Karpas-422 (cell line): Measurements from ENCODE around the gene BZW1. TPM values are rescaled to one million over a fixed set of nuclear protein-coding genes. Genes with fewer than 3 reads are reported as not detected.
"Not testable (repeated sequence)": the region's sequence is repeated elsewhere in the genome, so short reads cannot be mapped to it uniquely, and the experiment has no call there.

Source experiments
- DNase-seq: peaks from one replicate; pipeline ENCODE4 v3.0.0-alpha.2; 2015
- H2AFZ ChIP-seq: fragments of 200-600 bp; sonication (generic); 2 replicates; pipeline ENCODE4 v1.6.1; 2014; ENCODE audit warnings: antibody characterized with exemption, low read length, mixed read lengths
- H3K27ac ChIP-seq: fragments of 200-600 bp; sonication (generic); 2 replicates; pipeline ENCODE4 v1.5.1; 2014; ENCODE audit warnings: mild to moderate bottlenecking, low read length, moderate library complexity
- H3K27me3 ChIP-seq: fragments of 200-600 bp; sonication (generic); 2 replicates; pipeline ENCODE4 v1.6.1; 2014; ENCODE audit warnings: low read length, mixed read lengths
- H3K36me3 ChIP-seq: fragments of 200-600 bp; sonication (generic); 2 replicates; pipeline ENCODE4 v1.6.1; 2014; ENCODE audit warnings: low read length, mixed read lengths; ENCODE audit not compliant: insufficient read depth
- H3K4me1 ChIP-seq: fragments of 200-600 bp; sonication (generic); 2 replicates; pipeline ENCODE4 v1.6.1; 2014; ENCODE audit warnings: mild to moderate bottlenecking, low read length, mixed read lengths
- H3K4me2 ChIP-seq: fragments of 200-600 bp; sonication (generic); 2 replicates; pipeline ENCODE4 v1.6.1; 2014; ENCODE audit warnings: low read length, low read depth, mild to moderate bottlenecking; ENCODE audit not compliant: poor library complexity, severe bottlenecking
- H3K4me3 ChIP-seq: fragments of 200-600 bp; sonication (generic); 2 replicates; pipeline ENCODE4 v1.5.1; 2014; ENCODE audit warnings: mild to moderate bottlenecking, antibody characterized with exemption, low read length, mixed read lengths
- H3K79me2 ChIP-seq: fragments of 200-600 bp; sonication (generic); 2 replicates; pipeline ENCODE4 v1.6.1; 2014; ENCODE audit warnings: mild to moderate bottlenecking, low read length, mixed read lengths
- H3K9ac ChIP-seq: fragments of 200-600 bp; sonication (generic); 2 replicates; pipeline ENCODE4 v1.6.0; 2014; ENCODE audit warnings: low read length
- H3K9me2 ChIP-seq: fragments of 200-600 bp; sonication (generic), shearing (Covaris generic); replicated peaks from 2 replicates; pipeline ENCODE4 v1.6.0; 2014; ENCODE audit warnings: mild to moderate bottlenecking, low read length, moderate library complexity; ENCODE audit not compliant: insufficient read depth
- H3K9me3 ChIP-seq: fragments of 300-700, 200-600 bp; sonication (generic); 2 replicates; pipeline ENCODE4 v1.6.1; 2014; ENCODE audit warnings: low read length, mixed read lengths
- H4K20me1 ChIP-seq: fragments of 200-600 bp; sonication (generic); 2 replicates; pipeline ENCODE4 v1.6.1; 2014; ENCODE audit warnings: mild to moderate bottlenecking, antibody characterized with exemption, low read length, low read depth; ENCODE audit not compliant: insufficient read depth
- total RNA-seq: library from RNA; depleted of rRNA; stranded (reverse); fragments of >200 nt; shearing (Covaris generic); gene quantifications from 2 replicates; pipeline ENCODE4 v1.2.3, GENCODE V29; 2014; ENCODE audit warnings: low replicate concordance

Gene BZW1
- total RNA-seq, 1 experiment from 2014 or later: 260 TPM

DNA sequence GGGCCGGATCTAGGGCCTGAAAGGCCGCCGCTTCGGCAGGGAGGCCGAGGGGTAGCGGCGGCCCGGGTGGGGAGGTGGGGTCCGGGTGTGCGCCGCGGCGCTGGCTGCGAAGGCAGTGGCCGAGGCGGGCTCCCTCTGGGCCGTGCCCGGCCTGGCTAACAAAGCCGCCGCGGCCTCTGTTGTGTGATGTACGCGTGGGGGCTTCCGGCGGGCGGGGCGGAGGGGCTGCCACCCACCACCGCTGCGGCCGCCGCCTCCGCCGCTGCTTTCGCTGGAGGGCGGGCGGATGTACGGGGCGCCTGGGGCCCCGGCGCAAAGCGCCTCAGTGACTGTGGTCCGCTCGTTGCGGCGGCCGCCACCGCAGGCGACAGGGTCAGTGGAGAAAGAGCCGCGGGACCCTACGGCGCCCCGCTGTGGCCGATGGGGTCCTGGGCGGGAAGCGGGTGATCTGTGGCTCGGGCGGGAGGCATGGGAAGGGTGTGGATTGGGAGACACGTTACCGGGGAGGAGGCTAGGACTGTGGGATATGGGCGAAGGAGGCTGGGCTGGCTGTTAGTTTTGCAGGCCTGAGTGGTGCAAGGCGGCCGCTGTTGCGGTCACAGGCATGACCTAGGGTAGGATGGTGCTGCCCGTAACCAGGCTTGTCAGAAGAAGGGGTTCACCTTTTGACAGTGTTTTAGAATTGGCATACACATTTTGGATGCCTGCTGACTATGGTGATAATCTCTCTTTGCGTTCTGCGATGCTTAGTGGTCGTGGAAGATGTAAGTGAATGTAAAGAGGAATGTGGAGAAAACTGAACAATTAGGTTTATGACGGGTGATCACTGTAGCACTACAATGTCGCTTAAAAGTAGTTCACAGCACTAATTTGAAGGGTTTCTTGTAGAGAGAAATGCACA lies 662 bp downstream of the BZW1 start:
- Histone ChIP-seq H3K79me2 (peaks cover 45% of the 10 kb centered on the region), H3K4me2 (peak overlapping the region; percentile 93), H3K4me1 (peaks cover 26% of the 10 kb centered on the region), H2AFZ (no peak overlapping the region), H3K9ac (peak overlapping the region; percentile 91), H3K27me3 (no peaks in the 10 kb centered on the region), H3K4me3 (peak overlapping the region; percentile 94), H3K9me3 (no peaks in the 10 kb centered on the region), H3K36me3 (peaks cover 47% of the 10 kb centered on the region), H3K27ac (peak overlapping the region; percentile 82; the same call in 1 of the 2 replicates), H3K9me2 (no peaks in the 10 kb centered on the region), H4K20me1 (peaks cover 16% of the 10 kb centered on the region)
- DNase-seq: peak; percentile 76

- DNase-seq: no peak
- Histone ChIP-seq H3K9ac (peak overlapping the region; percentile 4; the same call in 1 of the 2 replicates), H3K9me2 (no peaks in the 10 kb centered on the region), H2AFZ (no peak overlapping the region), H3K9me3 (no peaks in the 10 kb centered on the region), H4K20me1 (peaks cover 16% of the 10 kb centered on the region), H3K27me3 (no peaks in the 10 kb centered on the region), H3K4me3 (no peak overlapping the region), H3K27ac (no peak overlapping the region), H3K4me1 (peaks cover 28% of the 10 kb centered on the region), H3K4me2 (peak overlapping the region; percentile 93), H3K79me2 (peaks cover 45% of the 10 kb centered on the region), H3K36me3 (peaks cover 65% of the 10 kb centered on the region)
Observed at GRCh38 chr2:200814276-200814815, 2.6 kb downstream of the BZW1 start.

DNA sequence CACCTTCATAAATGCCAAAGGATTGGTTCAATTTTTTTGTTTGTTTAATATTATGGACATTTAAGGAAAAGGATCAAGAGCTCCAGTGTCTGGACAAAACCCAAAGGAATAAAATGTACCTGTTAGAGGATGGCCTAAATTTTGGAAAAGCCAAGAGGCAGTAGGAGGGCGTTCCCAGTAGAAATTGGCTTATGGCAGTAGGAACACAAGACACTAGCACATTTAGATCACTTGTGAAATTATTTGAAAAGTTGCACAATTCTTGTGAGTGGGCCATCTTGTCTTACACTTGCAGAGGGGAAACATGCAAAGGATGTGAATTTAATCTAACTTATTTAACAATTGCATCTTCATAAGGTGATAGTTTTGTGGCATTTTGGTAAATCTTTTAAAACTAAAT lies 3.2 kb downstream of the BZW1 start:
- H3K4me2 ChIP-seq: no peak overlapping the region
- H3K4me3 ChIP-seq: no peak overlapping the region
- H3K4me1 ChIP-seq: peaks cover 28% of the 10 kb centered on the region
- H3K27me3 ChIP-seq: no peaks in the 10 kb centered on the region
- no peaks in the 10 kb centered on the region for H3K9me2 ChIP-seq
- peaks cover 45% of the 10 kb centered on the region for H3K79me2 ChIP-seq
- no peak overlapping the region for H2AFZ ChIP-seq
- no peak for DNase-seq
- H3K9me3 ChIP-seq: no peaks in the 10 kb centered on the region
- H3K27ac ChIP-seq: no peak overlapping the region
- peaks cover 71% of the 10 kb centered on the region for H3K36me3 ChIP-seq
- peaks cover 16% of the 10 kb centered on the region for H4K20me1 ChIP-seq
- no peak overlapping the region for H3K9ac ChIP-seq

- not testable (repeated sequence) for H3K27ac ChIP-seq, H3K9me3 ChIP-seq, H2AFZ ChIP-seq, DNase-seq, H3K4me2 ChIP-seq, H3K4me1 ChIP-seq, H3K9ac ChIP-seq, H3K9me2 ChIP-seq, H4K20me1 ChIP-seq, H3K4me3 ChIP-seq, H3K27me3 ChIP-seq
- Histone ChIP-seq H3K79me2 (peaks cover 24% of the 10 kb centered on the region), H3K36me3 (peaks cover 78% of the 10 kb centered on the region)
Observed at GRCh38 chr2:200818732-200819131, 7.0 kb downstream of the BZW1 start.

DNA sequence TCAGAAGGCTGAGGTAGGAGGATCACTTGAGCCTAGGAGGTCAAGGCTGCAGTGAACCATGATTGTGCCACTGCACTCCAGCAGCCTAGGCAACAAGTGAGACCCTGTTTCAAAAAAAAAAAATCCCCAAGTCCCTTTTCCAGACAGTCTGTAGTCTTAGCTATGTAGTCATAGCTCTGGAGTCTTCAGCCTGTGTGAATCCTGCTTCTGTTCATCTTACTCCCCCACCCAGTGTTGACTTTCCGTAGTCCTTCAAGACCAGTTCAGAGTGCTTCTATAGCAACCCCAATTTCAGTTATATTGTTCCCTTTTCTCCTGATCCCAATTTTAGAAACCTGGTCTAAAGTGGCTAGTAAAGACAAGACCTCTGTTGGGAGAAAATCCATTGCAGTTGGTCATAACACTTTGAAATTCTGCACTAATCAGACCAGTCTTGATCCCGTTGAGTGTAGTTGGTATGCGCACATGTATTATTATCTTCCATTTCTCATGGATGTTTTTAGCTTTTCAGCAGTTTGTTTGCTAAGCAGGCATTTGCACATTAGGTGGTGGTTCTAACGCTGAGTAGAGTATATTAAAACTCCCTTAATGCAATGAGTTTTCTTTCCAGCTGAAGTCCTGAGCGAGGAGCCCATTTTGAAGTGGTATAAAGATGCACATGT lies 9.0 kb downstream of the BZW1 start:
- H3K36me3 ChIP-seq: peaks cover 61% of the 10 kb centered on the region
- no peaks in the 10 kb centered on the region for H4K20me1 ChIP-seq
- H3K4me1 ChIP-seq: 0 out of 2 replicates have a peak, but pooled peaks cover 2% of the 10 kb centered on the region
- H3K4me2 ChIP-seq: no peak overlapping the region
- H3K79me2 ChIP-seq: peaks cover 5% of the 10 kb centered on the region; the same call in 1 of the 2 replicates
- H3K9ac ChIP-seq: no peak overlapping the region
- H3K9me3 ChIP-seq: no peaks in the 10 kb centered on the region
- no peaks in the 10 kb centered on the region for H3K9me2 ChIP-seq
- DNase-seq: no peak
- no peak overlapping the region for H2AFZ ChIP-seq
- no peaks in the 10 kb centered on the region for H3K27me3 ChIP-seq
- no peak overlapping the region for H3K4me3 ChIP-seq
- H3K27ac ChIP-seq: no peak overlapping the region

GRCh38 chr2:200821686-200822245 lies 10.1 kb downstream of the BZW1 start:
- H3K4me2 ChIP-seq: no peak overlapping the region
- no peak overlapping the region for H3K9ac ChIP-seq
- no peaks in the 10 kb centered on the region for H3K79me2 ChIP-seq
- H4K20me1 ChIP-seq: no peaks in the 10 kb centered on the region
- H3K9me2 ChIP-seq: no peaks in the 10 kb centered on the region
- peaks cover 51% of the 10 kb centered on the region for H3K36me3 ChIP-seq
- DNase-seq: no peak
- no peak overlapping the region for H2AFZ ChIP-seq
- 0 out of 2 replicates have a peak, but pooled peaks cover 2% of the 10 kb centered on the region for H3K4me1 ChIP-seq
- no peaks in the 10 kb centered on the region for H3K9me3 ChIP-seq
- H3K4me3 ChIP-seq: no peak overlapping the region
- no peak overlapping the region for H3K27ac ChIP-seq
- no peaks in the 10 kb centered on the region for H3K27me3 ChIP-seq

GRCh38 chr2:200828104-200828503 lies 16.4 kb downstream of the BZW1 start:
- Histone ChIP-seq H3K4me3 (no peak overlapping the region), H3K4me1 (no peaks in the 10 kb centered on the region), H3K36me3 (0 out of 2 replicates have a peak, but pooled peaks cover 2% of the 10 kb centered on the region), H3K27ac (no peak overlapping the region), H4K20me1 (no peaks in the 10 kb centered on the region), H3K9ac (no peak overlapping the region), H3K9me2 (no peaks in the 10 kb centered on the region), H3K4me2 (no peak overlapping the region), H3K9me3 (no peaks in the 10 kb centered on the region), H3K27me3 (no peaks in the 10 kb centered on the region), H2AFZ (no peak overlapping the region), H3K79me2 (no peaks in the 10 kb centered on the region)
- peak; percentile 35 for DNase-seq
